SK-N-SH (cell line): ENCODE measurements around the gene TBX15. TPM values are rescaled to one million over a fixed set of nuclear protein-coding genes. Genes with fewer than 3 reads are reported as not detected.

ENCODE experiments used
- CTCF ChIA-PET: fragments of 300-600, 350-600 bp; formaldehyde crosslinking; extraction: SDS; loops from one replicate; lab custom pipeline; 2021; lab: Yijun Ruan, JAX
- POLR2A ChIA-PET: fragments of 350-600 bp; sonication (Branson Sonifier 250); formaldehyde crosslinking; extraction: SDS; loops from one replicate; lab custom pipeline; 2020; ENCODE audit warnings: antibody characterized with exemption, inconsistent platforms; lab: Yijun Ruan, JAX
- DNase-seq: peaks from one replicate; pipeline ENCODE4 v3.0.0; 2012
- H2AFZ ChIP-seq: fragments of 200-600 bp; sonication (generic); 2 replicates; pipeline ENCODE4 v1.8.1; 2016; ENCODE audit warnings: antibody characterized with exemption, mild to moderate bottlenecking, low read depth
- H3F3A ChIP-seq: fragments of 200-600 bp; sonication (generic); replicated peaks from 2 replicates; pipeline ENCODE3; 2016; ENCODE audit warnings: antibody characterized with exemption, mild to moderate bottlenecking; ENCODE audit not compliant: insufficient read depth
- H3K27ac ChIP-seq, 2 experiments: fragments of 200-500 bp in 1 of 2; fragments of 200-600 bp in 1 of 2; sonication (Bioruptor generic) in 1 of 2; sonication (generic), shearing (Covaris generic) in 1 of 2; 2 replicates each; pipeline versions ENCODE4 v1.5.1 to v1.6.1; 2014 to 2016; ENCODE audit warnings: low read depth in 2 of 2, inconsistent platforms in 1 of 2, low read length in 1 of 2, mild to moderate bottlenecking in 1 of 2, mixed read lengths in 1 of 2
- H3K27me3 ChIP-seq: fragments of 200-600 bp; sonication (generic), shearing (Covaris generic); 2 replicates; pipeline ENCODE4 v1.6.1; 2016; ENCODE audit warnings: mixed run types; ENCODE audit not compliant: insufficient read depth
- H3K36me3 ChIP-seq, 2 experiments: fragments of 200-500 bp in 1 of 2; fragments of 200-600 bp in 1 of 2; sonication (Bioruptor generic) in 1 of 2; sonication (generic) in 1 of 2; replicated peaks in 1 of 2; 2 replicates each; pipeline versions ENCODE3 to v1.5.1; 2014 to 2016; ENCODE audit warnings: low read length in 1 of 2, mild to moderate bottlenecking in 1 of 2; ENCODE audit not compliant: insufficient read depth in 2 of 2, control insufficient read depth in 1 of 2
- H3K4me1 ChIP-seq, 2 experiments: fragments of 200-500 bp in 1 of 2; fragments of 200-600 bp in 1 of 2; sonication (Bioruptor generic) in 1 of 2; sonication (generic), shearing (Covaris generic) in 1 of 2; 2 replicates each; pipeline versions ENCODE4 v1.5.1 to v1.6.1; 2014 to 2016; ENCODE audit warnings: low read depth in 1 of 2, low read length in 1 of 2, mixed run types in 1 of 2; ENCODE audit not compliant: insufficient read depth in 2 of 2, control insufficient read depth in 1 of 2
- H3K4me2 ChIP-seq: fragments of 200-600 bp; sonication (generic), shearing (Covaris generic); 2 replicates; pipeline ENCODE4 v1.6.1; 2017; ENCODE audit warnings: mixed run types
- H3K4me3 ChIP-seq, 2 experiments: fragments of 200-500 bp in 1 of 2; fragments of 200-600 bp in 1 of 2; sonication (Bioruptor generic) in 1 of 2; sonication (generic), shearing (Covaris generic) in 1 of 2; 2 replicates each; pipeline versions ENCODE4 v1.5.1 to v1.8.1; 2014 to 2016; ENCODE audit warnings: low read depth in 2 of 2, inconsistent platforms in 1 of 2, low read length in 1 of 2, mild to moderate bottlenecking in 1 of 2, mixed read lengths in 1 of 2, moderate library complexity in 1 of 2
- H3K79me2 ChIP-seq: fragments of 200-600 bp; sonication (generic); 2 replicates; pipeline ENCODE4 v1.8.1; 2017; ENCODE audit warnings: mild to moderate bottlenecking; ENCODE audit not compliant: insufficient read depth
- H3K9ac ChIP-seq: fragments of 200-600 bp; sonication (generic); 2 replicates; pipeline ENCODE4 v1.6.1; 2017; ENCODE audit warnings: mixed run types
- H3K9me2 ChIP-seq: fragments of 200-600 bp; sonication (generic); 2 replicates; pipeline ENCODE4 v1.6.1; 2017; ENCODE audit warnings: mixed run types
- H3K9me3 ChIP-seq: fragments of 200-600 bp; sonication (generic); 2 replicates; pipeline ENCODE4 v1.6.1; 2017; ENCODE audit warnings: mixed run types, mild to moderate bottlenecking, moderate library complexity
- H4K20me1 ChIP-seq: fragments of 200-600 bp; sonication (generic); 2 replicates; pipeline ENCODE4 v1.6.1; 2017; ENCODE audit warnings: mild to moderate bottlenecking, mixed run types; ENCODE audit not compliant: insufficient read depth
- CTCF ChIP-seq: fragments of 200-600 bp; sonication (generic); IDR thresholded peaks from 2 replicates; pipeline ENCODE4 v1.6.1; 2017; ENCODE audit warnings: antibody characterized with exemption, mild to moderate bottlenecking, moderate library complexity
- EP300 ChIP-seq, 2 experiments: IDR thresholded peaks; 2 replicates each; pipeline versions ENCODE4 v1.4.0 to v1.6.1; 2012; ENCODE audit warnings: borderline replicate concordance in 1 of 2, low read depth in 1 of 2, low read length in 1 of 2
- EZH2phosphoT487 ChIP-seq: fragments of 200-600 bp; sonication (generic); IDR thresholded peaks from 2 replicates; pipeline ENCODE4 v1.6.1; 2017; ENCODE audit warnings: low read depth, mixed run types, mild to moderate bottlenecking, antibody characterized with exemption, moderate library complexity, borderline replicate concordance
- FOXM1 ChIP-seq: IDR thresholded peaks from 2 replicates; pipeline ENCODE4 v1.4.0; 2012; ENCODE audit warnings: low read depth, mild to moderate bottlenecking
- GABPA ChIP-seq: IDR thresholded peaks from 2 replicates; pipeline ENCODE4 v1.4.0; 2012; ENCODE audit warnings: low read depth, mild to moderate bottlenecking
- GATA2 ChIP-seq: sonication (generic); formaldehyde crosslinking; IDR thresholded peaks from 2 replicates; pipeline ENCODE4 v1.5.0; 2020; ENCODE audit warnings: mild to moderate bottlenecking, missing genetic modification reagents
- IRF3 ChIP-seq: fragments of 150-350 bp; IDR thresholded peaks from 2 replicates; pipeline ENCODE4 v1.6.1; 2016; ENCODE audit warnings: mild to moderate bottlenecking, low read depth, low read length
- MAX ChIP-seq: IDR thresholded peaks from 2 replicates; pipeline ENCODE4 v1.4.0; 2012; ENCODE audit warnings: low read depth
- MEF2A ChIP-seq: IDR thresholded peaks from 2 replicates; pipeline ENCODE4 v1.4.0; 2012; ENCODE audit warnings: low read depth, borderline replicate concordance
- NFIC ChIP-seq: IDR thresholded peaks from 2 replicates; pipeline ENCODE4 v1.4.0; 2012; ENCODE audit warnings: borderline replicate concordance
- NRF1 ChIP-seq: IDR thresholded peaks from 2 replicates; pipeline ENCODE4 v1.6.1; 2012; ENCODE audit warnings: low read depth, mild to moderate bottlenecking, low read length
- RAD21 ChIP-seq: IDR thresholded peaks from 2 replicates; pipeline ENCODE4 v1.6.1; 2012; ENCODE audit warnings: mild to moderate bottlenecking, low read length
- RCOR1 ChIP-seq: fragments of 150-350 bp; IDR thresholded peaks from 2 replicates; pipeline ENCODE4 v1.6.1; 2017; ENCODE audit warnings: antibody characterized with exemption, low read length
- REST ChIP-seq: IDR thresholded peaks from 2 replicates; pipeline ENCODE4 v1.6.1; 2012; ENCODE audit warnings: mild to moderate bottlenecking, low read depth, low read length, moderate library complexity
- SMC3 ChIP-seq: IDR thresholded peaks from 2 replicates; pipeline ENCODE4 v1.6.1; 2012; ENCODE audit warnings: low read depth, low read length, improper control_type of control experiment
- TAF1 ChIP-seq: IDR thresholded peaks from 2 replicates; pipeline ENCODE4 v1.6.1; 2012; ENCODE audit warnings: low read depth, mild to moderate bottlenecking, low read length, moderate library complexity, borderline replicate concordance
- TEAD4 ChIP-seq: IDR thresholded peaks from 2 replicates; pipeline ENCODE4 v1.4.0; 2012; ENCODE audit warnings: mild to moderate bottlenecking, borderline replicate concordance; ENCODE audit not compliant: insufficient read depth
- USF2 ChIP-seq: fragments of 150-350 bp; IDR thresholded peaks from 2 replicates; pipeline ENCODE4 v1.6.1; 2017; ENCODE audit warnings: antibody characterized with exemption, low read length, low read depth, borderline replicate concordance
- YY1 ChIP-seq: IDR thresholded peaks from 2 replicates; pipeline ENCODE4 v1.4.0; 2012; ENCODE audit warnings: low read depth, mild to moderate bottlenecking
- WGBS: methylation state at CpG from one replicate; pipeline ENCODE4 v1.1.6; 2017; ENCODE audit warnings: low lambda C conversion rate; 5-methylcytosine and 5-hydroxymethylcytosine counted together
- polyA plus RNA-seq, 3 experiments: library from polyadenylated mRNA; depleted of rRNA; stranded (reverse); fragments of >200 nt; gene quantifications; 2 replicates each; pipeline ENCODE4 v1.2.3, GENCODE V29; 2012

TBX15 gene
- polyA plus RNA-seq, 1 of the 3 experiments (the other 2 are of a cell fraction), result 0.02 TPM

GRCh38 chr1:118937413-118938072 is 50.6 kb downstream of the TBX15 start:
- Histone ChIP-seq H3K4me1 (no peaks in the 10 kb centered on the region), H3K9ac (no peak overlapping the region), H3F3A (no peaks in the 10 kb centered on the region), H3K27ac (no peak overlapping the region), H4K20me1 (no peaks in the 10 kb centered on the region), H3K27me3 (peaks cover 8% of the 10 kb centered on the region; the same call in 1 of the 2 replicates), H3K4me3 (no peak overlapping the region), H3K4me2 (no peak overlapping the region), H3K9me2 (no peaks in the 10 kb centered on the region), H2AFZ (no peak overlapping the region), H3K79me2 (no peaks in the 10 kb centered on the region), H3K36me3 (no peaks in the 10 kb centered on the region), H3K9me3 (no peaks in the 10 kb centered on the region)
- POLR2A ChIA-PET, result no interaction called here
- no peak for DNase-seq
- TF ChIP-seq MAX (no peak), NRF1 (no peak), REST (no peak), USF2 (no peak), NFIC (no peak), YY1 (no peak), TEAD4 (no peak), MEF2A (no peak), TAF1 (no peak), RCOR1 (no peak), IRF3 (no peak), CTCF (no peak), RAD21 (no peak), FOXM1 (no peak), EZH2phosphoT487 (no peak), GATA2 (CRISPR knock-in tag) (no peak), EP300 (IDR thresholded peaks at IDR 0.05; ENCODE audit: borderline replicate concordance in 1 of 2, low read depth in 1 of 2, low read length in 1 of 2) (no peak), GABPA (no peak), SMC3 (no peak)
- WGBS, result 1% methylated on average over 4 of the region's 4 CpGs
- CTCF ChIA-PET, result no interaction called here
